K562 (cell line): ENCODE data around the gene PCDHGA4. TPM values are rescaled to one million over a fixed set of nuclear protein-coding genes. Genes with fewer than 3 reads are reported as not detected.
A peak's percentile ranks its signal among the peaks of the same experiment; 100 is the strongest.

Experiments used
- FOXA3 ChIP-seq, 2 experiments: fragments of 450-650 bp in 1 of 2; sonication (generic) in 1 of 2; formaldehyde crosslinking; IDR thresholded peaks in 1 of 2; conservative IDR thresholded peaks in 1 of 2; 2 replicates each; pipeline versions ENCODE4 v1.4.0 to v1.8.0; 2020 to 2022; ENCODE audit warnings: mild to moderate bottlenecking in 2 of 2, missing genetic modification reagents in 1 of 2
- STAT5B ChIP-seq: fragments of 250-450 bp; sonication (Bioruptor Pico); IDR thresholded peaks from 2 replicates; pipeline ENCODE4 v1.8.0; 2021; ENCODE audit warnings: mild to moderate bottlenecking, inconsistent platforms
- polyA plus RNA-seq, 8 experiments: library from polyadenylated mRNA; depleted of rRNA in 4 of 8; stranded (reverse) in 5 of 8; unstranded in 3 of 8; fragments of >200 nt; fragmentation: Nextera tagmentation in 2 of 8; fragmentation: Illumina TruSeq in 1 of 8; extraction: Ambion mirVana in 2 of 8; extraction: Trizol in 1 of 8; gene quantifications; 2 replicates each; pipeline versions ENCODE4 v1.2.1 to v1.2.3, GENCODE V29; 2011 to 2014; ENCODE audit warnings: inconsistent platforms in 1 of 8, missing spikeins in 1 of 8
- total RNA-seq, 7 experiments: library from RNA; depleted of rRNA in 6 of 7; stranded (reverse); fragments of >200 nt in 6 of 7; fragmentation: Illumina TruSeq in 2 of 7; extraction: Trizol in 2 of 7; gene quantifications; 2 replicates each; pipeline versions ENCODE4 v1.2.1 to v1.2.3, GENCODE V29; 2011 to 2021; ENCODE audit warnings: low replicate concordance in 1 of 7
- TF ChIP-seq, protein P1 (sequence below): fragments of 450-650 bp; IDR thresholded peaks from 2 replicates; pipeline ENCODE4 v1.6.1; 2016; ENCODE audit warnings: mild to moderate bottlenecking, moderate library complexity

The PCDHGA4 gene
- total and polyA plus RNA-seq, 9 of the 15 experiments (the other 6 are each of a cell fraction or from before 2014, with no cell fraction given), result 0.12 to 0.40 (median 0.36) TPM; not detected in 2

DNA sequence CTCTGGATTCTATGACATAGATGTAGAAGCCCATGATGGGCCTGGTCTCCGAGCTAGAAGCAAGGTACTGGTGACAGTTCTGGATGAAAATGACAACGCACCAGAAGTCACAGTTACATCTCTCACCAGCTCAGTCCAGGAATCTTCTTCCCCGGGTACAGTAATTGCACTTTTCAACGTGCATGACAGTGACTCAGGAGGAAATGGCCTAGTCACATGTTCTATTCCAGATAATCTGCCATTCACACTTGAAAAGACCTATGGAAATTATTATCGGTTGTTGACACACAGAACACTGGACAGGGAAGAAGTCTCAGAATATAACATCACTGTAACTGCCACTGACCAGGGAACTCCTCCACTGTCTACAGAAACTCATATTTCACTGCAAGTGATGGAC is 1.3 kb downstream of the PCDHGA4 start (continued):
- TF ChIP-seq, protein P1, sequence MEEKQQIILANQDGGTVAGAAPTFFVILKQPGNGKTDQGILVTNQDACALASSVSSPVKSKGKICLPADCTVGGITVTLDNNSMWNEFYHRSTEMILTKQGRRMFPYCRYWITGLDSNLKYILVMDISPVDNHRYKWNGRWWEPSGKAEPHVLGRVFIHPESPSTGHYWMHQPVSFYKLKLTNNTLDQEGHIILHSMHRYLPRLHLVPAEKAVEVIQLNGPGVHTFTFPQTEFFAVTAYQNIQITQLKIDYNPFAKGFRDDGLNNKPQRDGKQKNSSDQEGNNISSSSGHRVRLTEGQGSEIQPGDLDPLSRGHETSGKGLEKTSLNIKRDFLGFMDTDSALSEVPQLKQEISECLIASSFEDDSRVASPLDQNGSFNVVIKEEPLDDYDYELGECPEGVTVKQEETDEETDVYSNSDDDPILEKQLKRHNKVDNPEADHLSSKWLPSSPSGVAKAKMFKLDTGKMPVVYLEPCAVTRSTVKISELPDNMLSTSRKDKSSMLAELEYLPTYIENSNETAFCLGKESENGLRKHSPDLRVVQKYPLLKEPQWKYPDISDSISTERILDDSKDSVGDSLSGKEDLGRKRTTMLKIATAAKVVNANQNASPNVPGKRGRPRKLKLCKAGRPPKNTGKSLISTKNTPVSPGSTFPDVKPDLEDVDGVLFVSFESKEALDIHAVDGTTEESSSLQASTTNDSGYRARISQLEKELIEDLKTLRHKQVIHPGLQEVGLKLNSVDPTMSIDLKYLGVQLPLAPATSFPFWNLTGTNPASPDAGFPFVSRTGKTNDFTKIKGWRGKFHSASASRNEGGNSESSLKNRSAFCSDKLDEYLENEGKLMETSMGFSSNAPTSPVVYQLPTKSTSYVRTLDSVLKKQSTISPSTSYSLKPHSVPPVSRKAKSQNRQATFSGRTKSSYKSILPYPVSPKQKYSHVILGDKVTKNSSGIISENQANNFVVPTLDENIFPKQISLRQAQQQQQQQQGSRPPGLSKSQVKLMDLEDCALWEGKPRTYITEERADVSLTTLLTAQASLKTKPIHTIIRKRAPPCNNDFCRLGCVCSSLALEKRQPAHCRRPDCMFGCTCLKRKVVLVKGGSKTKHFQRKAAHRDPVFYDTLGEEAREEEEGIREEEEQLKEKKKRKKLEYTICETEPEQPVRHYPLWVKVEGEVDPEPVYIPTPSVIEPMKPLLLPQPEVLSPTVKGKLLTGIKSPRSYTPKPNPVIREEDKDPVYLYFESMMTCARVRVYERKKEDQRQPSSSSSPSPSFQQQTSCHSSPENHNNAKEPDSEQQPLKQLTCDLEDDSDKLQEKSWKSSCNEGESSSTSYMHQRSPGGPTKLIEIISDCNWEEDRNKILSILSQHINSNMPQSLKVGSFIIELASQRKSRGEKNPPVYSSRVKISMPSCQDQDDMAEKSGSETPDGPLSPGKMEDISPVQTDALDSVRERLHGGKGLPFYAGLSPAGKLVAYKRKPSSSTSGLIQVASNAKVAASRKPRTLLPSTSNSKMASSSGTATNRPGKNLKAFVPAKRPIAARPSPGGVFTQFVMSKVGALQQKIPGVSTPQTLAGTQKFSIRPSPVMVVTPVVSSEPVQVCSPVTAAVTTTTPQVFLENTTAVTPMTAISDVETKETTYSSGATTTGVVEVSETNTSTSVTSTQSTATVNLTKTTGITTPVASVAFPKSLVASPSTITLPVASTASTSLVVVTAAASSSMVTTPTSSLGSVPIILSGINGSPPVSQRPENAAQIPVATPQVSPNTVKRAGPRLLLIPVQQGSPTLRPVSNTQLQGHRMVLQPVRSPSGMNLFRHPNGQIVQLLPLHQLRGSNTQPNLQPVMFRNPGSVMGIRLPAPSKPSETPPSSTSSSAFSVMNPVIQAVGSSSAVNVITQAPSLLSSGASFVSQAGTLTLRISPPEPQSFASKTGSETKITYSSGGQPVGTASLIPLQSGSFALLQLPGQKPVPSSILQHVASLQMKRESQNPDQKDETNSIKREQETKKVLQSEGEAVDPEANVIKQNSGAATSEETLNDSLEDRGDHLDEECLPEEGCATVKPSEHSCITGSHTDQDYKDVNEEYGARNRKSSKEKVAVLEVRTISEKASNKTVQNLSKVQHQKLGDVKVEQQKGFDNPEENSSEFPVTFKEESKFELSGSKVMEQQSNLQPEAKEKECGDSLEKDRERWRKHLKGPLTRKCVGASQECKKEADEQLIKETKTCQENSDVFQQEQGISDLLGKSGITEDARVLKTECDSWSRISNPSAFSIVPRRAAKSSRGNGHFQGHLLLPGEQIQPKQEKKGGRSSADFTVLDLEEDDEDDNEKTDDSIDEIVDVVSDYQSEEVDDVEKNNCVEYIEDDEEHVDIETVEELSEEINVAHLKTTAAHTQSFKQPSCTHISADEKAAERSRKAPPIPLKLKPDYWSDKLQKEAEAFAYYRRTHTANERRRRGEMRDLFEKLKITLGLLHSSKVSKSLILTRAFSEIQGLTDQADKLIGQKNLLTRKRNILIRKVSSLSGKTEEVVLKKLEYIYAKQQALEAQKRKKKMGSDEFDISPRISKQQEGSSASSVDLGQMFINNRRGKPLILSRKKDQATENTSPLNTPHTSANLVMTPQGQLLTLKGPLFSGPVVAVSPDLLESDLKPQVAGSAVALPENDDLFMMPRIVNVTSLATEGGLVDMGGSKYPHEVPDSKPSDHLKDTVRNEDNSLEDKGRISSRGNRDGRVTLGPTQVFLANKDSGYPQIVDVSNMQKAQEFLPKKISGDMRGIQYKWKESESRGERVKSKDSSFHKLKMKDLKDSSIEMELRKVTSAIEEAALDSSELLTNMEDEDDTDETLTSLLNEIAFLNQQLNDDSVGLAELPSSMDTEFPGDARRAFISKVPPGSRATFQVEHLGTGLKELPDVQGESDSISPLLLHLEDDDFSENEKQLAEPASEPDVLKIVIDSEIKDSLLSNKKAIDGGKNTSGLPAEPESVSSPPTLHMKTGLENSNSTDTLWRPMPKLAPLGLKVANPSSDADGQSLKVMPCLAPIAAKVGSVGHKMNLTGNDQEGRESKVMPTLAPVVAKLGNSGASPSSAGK, result peak; percentile 52; the same call in 1 of the 2 replicates
- TF ChIP-seq STAT5B (CRISPR knock-in tag), result no peak
- TF ChIP-seq FOXA3 (CRISPR knock-in tag; conservative IDR thresholded peaks at IDR 0.05 in 1 of 2, IDR thresholded peaks at IDR 0.05 in 1 of 2), result peak in 1 of 2 experiments; percentile 71; a peak in 2 of 4 replicates
